ENCODE data around the gene SMIM22.

Gene SMIM22

DNA sequence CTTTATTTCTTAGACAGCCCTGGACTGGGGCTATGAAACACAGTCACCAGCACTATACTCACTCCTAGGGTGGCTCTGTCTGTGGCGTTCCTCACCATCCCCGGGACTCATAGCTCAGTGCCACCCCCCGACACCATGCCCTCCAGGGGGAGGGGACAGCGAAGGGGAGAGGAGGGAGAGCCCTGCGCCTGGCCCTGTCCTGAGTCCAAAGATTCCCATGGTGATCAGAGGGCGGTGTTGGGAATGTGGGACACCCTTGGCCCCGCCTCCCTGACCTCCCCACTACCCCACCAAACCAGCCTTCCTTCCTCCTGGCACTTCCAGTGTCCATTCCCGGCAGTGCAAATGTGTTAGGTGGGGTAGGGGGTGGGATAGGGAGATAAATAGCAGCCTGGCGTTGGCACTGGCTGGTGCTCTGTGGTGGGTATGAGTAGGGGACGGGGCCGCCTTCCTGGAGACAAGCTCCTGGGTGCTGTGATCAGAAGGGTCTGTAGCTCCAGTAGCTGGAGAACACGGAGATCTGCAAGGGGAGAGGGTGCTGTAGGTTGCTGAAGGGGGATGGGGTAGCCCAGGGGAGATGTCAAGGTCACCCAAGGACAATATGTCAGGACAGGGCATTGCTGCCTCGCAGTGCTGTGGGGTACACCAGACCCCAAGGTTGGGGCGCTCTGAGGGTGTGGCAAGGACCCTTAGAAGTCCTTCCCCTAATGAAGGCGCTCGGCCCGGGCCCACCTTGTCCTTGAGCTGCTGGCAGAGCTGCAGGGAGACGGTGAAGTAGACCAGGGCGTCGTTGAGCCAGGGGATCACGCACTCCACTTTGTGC, 2.0 kb downstream of the SMIM22 start:
- DNase-seq, result no peak

DNA sequence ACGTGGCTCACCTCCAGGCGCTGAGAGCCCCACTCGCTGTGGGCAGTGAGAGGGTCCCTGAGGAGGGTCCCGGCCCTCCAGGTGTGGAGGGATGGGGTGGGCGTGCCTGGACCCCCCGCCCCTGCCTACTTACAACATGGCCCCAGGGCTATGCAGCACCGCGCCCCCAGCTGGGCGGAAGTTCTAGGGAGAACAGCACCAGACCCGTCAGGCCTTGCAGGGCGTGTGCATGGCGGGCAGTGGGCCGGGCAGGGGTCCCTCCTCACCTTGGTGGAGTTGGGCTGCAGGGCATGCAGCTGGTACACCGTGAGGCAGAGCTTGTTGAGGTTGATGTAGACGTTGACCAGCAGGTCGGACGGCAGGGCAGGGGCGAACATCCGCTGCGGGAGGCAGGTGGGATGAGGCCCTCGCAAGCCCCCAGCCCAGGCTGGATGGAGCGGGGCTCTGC, 2.7 kb downstream of the SMIM22 start:
- DNase-seq, result no peak

DNA sequence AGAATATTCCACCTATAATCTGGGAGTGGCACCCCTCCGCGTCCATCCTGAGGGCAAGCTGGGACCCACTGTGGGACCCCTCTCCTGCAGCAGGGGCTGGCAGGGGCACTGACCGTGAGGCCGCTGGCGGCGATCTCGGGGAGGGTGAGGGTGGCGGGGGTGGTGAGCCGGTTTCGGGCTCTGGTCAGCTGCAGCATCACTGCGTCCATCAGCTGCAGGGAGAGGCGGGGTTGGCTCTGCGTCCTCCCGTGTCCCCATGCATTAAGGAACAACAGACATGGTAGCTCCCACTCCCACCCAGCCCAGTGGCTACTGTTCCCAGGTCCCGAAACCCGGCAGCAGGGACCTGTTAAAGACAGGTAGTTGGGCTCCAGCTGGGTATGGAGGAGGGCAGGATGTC, 3.3 kb downstream of the SMIM22 start:
- DNase-seq, result no peak

DNA sequence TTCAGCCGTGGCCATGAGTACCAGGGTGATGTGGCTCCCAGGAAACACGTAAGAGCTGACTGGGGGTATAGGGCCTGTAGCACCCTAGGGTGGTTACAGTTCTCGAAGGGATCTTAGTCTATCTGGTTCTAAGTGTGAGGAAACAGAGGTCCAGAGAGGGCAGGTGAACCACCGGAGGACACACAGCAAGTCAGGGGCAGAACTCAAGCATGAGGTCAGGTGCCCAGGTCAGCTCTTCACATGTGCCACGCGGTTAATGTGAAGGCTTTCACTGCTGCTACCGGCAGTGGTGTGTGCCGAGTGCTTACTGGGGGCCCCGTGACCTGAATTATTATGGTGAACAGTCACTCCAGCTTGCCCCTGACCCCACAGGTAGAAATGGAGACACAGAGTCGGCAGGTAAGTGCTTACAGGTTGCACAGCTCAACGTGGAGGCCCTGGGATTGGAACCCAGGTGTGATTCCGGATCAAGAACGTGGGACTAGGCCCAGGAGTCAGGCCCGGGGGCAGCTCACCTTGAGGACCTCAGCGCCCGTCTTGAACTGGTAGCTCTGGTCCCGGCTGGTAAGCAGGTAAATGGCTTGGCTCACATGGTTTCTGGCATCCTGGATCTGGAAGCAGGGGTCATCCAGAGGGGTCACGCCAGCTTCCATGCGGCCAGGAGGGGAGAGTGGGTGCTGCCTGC, 4.1 kb downstream of the SMIM22 start:
- DNase-seq, result no peak

DNA sequence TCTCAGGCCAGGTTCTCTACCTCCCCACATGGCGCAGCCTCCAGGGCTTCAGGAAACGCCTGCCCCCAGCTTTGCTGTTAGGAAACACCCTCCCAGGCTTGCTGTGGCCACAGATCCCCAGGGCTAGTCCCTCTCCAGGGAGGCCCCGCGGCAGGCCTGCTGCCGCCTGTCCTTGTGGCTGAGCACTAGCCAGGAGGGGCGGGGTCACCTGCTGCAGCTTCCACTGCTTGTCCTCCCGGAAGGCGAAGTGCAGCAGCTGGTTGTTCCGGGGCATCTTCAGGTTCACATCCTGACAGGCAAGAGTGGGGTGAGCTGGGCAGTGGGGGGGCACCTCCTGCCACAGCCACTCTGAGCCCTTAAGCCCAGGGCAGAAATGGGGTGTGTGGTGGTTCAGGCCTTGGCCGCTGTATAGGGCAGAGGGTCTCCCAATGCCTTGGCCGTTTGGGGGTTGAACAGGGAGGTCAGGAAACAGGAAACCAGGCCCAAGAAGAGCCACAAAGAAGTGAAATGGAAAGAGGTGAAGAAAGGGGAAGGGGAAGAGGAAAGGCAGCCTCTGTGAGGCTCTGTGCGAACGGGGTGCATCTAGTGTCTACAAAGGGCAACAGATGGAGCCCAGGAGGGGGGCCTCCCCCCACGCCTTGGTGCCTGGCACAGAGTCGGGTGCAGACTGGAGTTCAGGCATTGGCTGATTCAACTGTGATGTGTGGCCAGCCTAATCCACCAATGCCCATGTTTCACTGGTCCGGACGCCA, 5.3 kb downstream of the SMIM22 start:
- DNase-seq, result peak; percentile 62

DNA sequence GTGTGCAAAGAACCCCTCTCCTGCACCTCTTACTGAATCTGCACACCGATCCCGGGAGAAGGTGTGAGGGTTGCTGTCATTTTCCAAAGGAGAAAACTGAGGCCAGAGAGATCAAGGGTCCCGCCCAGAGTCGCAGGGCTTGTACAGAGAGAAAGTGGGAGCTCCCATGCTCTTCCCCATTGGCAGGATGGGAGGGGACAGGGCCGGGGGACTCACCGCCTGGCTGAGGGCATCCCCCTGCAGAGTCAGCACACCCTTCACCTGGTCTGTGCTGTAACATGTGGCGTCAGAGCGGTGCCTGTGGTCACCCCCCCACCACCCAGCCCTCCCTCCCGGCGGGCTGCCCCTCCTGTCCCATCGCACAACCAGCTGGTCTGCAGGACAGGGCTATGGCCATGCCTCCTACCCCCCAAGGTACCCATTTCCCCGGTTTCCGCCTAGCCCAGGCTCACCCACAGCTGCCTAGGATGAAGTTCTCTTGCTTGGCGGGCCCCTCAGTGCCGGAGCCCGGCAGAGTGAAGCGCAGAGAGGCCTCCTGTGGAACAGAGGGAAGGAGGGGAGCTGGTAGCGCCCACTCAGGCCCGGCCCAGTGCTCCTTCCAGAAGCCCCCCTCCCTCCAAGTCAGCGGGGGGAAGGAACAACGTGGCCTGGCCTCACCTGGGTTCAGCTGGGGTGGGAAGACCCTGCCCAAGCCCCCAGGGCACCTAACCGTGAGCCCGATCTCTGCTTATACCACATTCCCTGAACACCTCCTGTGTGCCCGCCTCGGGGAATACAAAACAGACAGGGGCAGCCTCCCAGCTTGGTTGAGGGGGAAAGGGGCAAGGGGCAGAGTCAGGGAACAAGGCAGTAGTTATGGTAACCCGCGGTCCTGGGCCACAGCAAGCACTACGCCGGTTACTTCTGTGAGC, 6.1 kb downstream of the SMIM22 start:
- DNase-seq, result peak; percentile 15

DNA sequence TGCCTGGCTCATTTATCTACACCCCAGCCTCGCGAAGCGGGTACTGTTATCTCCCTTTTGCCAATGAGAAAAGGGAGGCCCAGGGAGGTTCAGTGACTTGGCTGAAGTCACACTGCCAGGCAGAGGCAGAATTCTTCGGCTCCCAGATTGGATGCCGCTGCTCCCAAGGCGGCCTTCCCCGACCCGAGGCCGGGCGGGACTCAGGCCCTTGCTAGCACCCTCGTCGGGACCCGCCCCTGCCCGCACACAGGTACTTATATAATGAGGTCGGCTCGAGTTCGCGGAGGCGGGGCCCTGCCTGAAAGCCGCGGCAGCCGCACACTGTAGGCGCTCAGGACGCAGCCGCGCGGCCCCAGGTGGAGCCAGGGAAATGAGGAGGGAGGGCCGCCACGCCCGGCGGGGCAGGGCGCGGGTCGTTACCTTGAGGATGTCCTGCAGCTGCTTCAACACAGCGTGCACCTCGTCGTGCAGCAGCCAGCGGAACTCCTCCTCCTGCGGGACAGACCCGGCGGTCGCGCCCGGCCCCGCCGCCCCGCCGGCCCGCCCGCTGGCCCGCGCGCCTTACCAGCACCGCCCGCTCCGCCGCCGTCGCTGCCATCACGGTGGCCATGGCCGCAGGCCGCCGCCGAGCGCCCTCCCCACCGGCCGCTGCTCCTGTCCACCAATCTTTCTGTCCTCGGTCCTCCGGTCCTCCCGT, 6.9 kb downstream of the SMIM22 start, which contains the start of gene ROGDI:
ROGDI (minus strand) TSS at position 672 of the 697 bp plus-strand sequence; CDS start at position 610, 62 bp downstream.
- DNase-seq, result peak; percentile 90

DNA sequence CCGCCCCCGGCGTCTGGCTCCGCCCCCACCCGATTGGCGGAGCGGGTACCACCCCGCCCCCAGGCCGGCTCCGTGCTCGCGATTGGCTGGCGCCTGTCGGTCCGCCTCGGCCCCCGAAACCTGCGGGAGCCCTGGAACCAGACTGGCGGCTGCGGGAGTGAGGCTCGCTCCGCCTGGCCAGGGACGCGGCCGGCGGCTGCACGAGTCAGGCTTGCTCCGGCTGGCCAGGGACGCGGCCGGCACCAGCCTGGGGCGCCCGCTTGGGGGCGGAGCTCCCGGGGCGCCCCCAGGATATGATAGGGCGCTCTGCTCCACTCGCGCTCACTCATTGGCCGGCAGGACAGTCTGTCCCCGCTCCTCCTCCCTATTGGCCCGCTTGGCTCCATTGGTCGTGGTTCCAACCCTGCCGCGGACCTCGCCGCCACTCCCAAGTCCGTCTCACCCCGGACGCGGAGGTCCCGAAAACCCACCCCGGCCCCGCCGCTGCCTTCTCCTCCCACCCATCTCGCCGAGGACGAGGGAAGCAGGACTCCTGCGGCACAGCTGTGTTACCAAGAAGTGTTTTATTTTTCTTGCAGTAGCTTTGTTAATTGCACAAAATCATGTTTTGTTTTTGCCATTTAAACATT, 7.6 kb downstream of the SMIM22 start:
- peak; percentile 96 for DNase-seq

DNA sequence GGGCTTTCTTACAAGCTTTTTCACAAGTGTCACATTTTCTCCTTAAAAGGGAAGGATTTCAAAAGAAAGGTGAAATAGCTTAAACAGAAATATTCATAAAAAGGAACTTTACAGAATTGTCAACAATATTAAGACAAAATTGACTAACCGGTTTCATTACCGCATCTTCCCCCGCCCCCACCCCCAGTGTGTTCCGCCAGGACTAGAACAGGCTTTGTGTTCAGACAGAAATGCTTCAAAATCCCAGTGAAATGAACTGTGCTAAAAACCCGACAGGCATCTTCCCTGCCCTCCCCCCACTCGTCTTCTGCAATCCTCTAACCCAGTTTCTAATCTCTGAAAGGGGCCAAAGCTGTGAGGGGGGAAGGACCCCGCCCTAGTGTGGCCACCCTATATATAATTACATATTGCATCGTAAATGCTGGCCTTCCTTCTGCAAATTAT, 8.3 kb downstream of the SMIM22 start:
- DNase-seq, result peak; percentile 27

DNA sequence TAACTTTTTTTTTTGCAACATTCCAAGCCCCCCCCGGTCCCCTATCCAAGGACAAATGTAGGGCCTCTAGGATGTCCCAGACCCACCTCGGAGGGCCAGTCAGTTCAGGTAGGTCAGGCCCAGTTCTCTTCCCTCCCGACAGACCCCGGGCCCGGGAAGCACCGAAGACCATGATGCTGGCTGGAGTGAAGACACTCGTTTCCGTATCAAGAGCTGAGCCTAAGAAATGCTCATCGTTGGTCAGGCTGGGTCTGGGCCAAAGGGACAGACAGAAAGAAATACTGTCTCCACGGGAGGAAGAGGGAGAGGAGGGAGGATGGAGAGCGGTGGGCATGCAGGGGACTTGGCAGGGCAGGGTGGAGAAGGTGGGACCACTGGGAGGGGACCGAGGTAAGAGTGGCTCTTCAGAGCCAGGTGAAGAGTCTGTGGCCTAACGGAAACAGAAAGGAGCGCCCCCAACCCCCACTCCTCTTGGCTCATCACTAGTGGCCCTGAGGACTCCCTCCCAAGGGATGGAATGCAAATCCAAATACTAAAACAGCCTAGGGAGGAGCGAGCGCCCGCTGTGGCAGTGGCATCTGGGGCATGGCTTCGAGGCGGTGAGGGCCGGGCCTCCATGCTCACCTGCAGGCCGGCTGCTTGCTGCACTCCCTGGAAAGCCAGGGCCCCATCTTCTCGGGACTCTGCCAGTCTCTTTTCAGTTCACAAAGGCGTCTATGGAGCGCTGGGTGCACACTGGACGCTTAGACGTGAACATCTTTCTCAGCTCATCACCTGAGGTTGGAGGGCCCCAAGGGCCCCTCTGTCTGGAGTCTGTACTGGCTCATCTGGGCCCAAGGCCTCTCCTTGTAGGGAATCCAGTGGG, 9.0 kb downstream of the SMIM22 start:
- no peak for DNase-seq

DNA sequence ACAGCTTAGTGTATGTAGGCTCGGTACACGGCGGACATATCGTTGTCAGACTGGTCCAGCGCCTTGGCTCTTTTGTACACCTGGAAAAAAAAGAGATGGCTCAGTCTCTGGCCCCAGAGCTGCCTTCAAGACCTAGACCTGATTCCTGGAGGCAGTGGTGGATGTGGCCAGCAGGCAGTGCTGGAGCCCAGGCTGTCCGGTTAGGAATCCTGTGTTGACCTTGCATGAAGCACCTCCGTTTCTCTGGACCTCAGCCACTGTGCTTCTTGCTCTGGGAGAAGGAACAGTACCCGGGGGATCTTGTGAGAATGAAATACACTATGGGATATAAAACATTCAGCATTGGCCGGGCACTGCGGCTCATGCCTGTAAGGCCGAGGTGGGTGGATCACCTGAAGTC, 10.1 kb downstream of the SMIM22 start:
- no peak for DNase-seq

DNA sequence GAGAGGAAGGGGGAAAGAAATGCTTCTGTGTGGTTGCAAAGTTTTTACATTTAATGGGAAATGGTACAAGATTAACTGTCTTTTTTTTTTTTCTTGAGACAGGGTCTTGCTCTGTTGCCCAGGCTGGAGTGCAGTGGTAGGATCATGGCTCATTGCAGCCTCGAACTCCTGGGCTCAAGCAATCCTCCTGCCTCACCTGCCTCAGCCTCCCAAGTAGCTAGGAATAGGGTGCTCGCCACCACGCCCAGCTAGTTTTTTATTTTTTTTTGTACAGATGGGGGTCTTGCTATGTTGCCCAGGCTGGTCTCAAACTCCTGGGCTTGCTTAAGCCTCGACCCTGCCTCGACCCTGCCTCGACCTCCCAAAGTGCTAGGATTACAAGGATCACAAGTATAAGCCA, 11.1 kb downstream of the SMIM22 start:
- no peak for DNase-seq

DNA sequence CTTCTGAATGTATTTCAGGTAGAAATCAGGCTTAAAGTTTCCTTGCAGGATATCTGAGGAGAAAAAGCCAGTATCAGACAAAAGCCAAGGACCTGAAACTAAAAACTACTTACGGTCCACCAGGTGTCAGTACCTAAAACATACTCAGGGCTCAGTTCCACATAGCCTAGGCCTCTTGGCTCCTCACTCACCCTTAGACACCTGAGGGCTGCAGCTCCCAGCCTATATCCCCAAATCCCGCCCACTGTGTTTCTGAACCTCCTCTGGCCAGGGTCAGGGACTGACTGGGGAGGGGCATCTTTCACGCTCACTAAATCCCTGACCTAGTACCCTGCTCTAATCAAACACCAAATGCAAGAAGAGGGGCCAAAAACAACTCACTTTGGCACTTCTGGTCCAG, 16.1 kb downstream of the SMIM22 start:
- DNase-seq, result no peak

DNA sequence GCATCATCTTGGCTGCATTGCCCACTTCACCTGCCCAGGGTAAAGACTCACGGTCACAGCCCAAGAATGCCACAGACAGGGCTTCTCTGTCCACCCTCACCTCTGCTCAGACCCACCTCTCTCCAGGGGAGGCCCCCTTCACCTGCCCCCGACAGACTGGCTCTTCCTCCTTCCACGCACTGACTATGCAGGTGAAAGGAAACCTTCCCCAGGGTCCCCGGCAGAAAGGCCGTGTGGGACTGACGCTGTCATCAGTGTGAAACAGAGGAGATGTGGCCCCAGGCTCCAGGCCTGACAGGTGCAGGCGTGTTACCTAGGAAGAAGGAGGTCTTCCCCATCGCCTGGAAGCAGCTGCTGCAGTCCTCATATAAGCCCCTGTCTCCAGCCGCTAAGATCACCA, 16.6 kb downstream of the SMIM22 start:
- DNase-seq, result no peak

DNA sequence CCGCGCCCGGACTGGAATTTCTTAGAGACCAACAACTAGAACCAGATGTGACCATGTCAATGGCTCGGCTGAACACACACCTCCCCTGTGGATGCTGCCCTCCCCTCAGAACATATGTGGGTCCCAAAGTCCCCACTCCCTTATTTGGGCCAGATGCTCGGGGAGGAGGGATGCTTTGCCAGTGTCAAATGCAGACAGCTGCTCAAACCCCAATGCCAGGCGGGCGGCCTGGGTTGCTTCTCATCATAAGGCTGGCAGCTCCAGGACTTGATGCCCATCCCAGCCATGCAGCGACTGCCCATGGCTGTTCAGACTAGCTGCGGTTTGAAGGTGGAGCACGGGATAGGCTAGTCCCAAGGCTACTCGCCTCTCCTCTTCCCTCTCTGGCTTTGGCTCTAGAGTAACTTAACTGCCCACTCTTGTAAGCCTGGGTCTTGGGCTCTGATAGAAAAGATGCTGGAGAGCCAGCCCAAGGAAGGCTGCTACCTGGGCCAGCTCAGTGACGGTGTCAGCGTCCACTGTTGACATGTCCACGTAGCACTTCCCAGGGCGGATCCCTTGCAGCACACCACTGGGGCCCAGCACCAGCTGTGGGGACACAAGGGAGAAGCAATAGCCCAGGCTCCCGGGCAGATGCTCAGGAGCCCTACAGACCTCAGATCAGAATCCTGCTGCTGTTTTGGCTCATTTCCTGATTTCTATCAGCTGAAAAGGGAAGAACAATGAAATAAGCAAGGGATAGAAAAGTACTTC, 18.3 kb downstream of the SMIM22 start:
- no peak for DNase-seq

DNA sequence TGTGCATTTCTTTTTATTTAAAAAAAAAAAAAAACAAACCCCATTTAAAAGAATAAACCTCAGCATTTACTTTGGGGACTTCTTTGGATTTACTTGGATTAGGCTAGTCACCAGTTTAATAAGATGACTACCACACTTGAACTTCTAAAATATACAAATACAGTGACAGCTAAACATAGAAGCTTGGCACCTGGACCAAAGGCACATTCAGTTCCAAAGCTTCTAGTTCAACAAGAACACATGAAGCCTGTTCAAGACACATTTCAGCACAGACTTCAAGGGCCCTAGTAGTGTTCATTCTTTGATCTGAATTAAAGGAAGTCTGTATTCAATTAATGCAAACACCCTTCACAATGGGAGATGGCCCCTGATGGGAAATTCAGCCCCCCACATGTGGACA, 18.9 kb downstream of the SMIM22 start:
- no peak for DNase-seq

DNA sequence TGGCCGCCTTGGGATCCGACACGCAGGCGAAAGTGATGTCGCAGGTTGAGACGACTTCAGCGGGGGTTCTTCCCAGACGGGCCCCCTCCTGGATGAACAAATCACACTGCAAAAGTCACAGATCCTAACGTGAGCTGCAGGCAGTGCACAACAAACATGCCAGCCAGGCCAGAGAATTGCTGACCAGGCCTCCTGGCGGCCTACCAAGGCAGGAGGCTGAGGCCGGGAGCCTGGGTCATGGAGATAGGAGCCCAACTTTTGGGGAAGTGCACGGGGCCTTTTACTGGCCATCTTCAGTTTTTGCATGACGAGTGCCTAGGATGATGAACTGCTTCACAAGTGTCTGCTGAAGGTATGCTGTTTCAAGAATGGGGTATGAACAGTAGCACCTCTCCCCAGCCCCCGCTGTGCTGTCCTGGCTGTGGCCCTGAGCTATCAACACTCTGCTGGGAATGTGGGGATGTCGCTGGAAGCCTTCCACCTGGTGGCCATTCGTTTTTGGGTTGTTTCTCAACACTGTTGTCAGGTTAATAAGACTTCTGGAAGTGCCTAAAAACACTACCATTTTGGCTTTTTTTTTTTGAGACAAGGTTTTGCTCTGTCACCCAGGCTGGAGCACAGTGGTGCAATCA, 19.5 kb downstream of the SMIM22 start:
- DNase-seq, result no peak

DNA sequence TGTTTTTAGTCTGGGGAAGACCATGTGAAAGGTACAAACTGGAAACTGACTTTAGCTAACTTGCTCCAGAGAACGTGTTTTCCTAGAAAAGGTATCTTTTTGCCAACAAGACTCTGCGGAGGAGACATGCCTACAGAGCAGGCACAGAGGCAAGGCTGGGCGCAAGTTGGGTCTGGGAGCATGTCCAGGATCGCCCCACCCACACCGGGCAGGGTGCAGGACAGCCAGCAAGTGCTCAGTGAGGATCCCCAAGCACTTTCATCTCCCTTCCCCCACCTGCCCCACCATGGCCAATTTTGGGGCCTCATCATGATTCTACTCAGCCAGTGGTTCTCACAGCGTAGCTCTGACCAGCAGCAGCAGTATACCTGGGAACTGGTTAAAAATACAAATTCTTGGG, 25.5 kb downstream of the SMIM22 start:
- DNase-seq, result no peak

DNA sequence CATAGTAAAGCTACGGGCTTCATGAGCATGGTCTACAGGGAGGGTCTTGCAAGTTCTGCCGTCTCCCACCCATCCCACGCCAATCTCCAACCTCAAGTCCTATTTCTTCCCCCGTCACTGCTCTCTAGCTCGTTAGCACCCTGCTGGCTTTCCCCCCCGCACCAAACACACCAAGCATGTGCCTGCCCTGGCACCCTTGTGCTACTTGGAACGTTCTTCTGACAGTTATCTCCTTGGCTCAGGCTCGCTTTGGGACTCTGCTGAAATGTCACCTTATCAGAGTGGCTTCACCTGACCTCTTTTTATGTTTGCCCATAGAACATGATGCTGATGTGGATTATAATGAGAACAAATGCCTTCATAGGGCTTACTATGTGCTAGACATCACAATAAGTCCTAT, 30.0 kb downstream of the SMIM22 start:
- DNase-seq, result peak; percentile 58

All from hematopoietic multipotent progenitor cell treated with erythropoietin and hydrocortisone succinate and interleukin-3 and kit ligand, for 4 days (in vitro differentiated cells).